Measurements from ENCODE around the gene SUPT6H. TPM values are rescaled to one million over a fixed set of nuclear protein-coding genes. Genes with fewer than 3 reads are reported as not detected.
A peak's percentile ranks its signal among the peaks of the same experiment; 100 is the strongest.

The SUPT6H gene
- total RNA-seq, 2 experiments from 2014 or later: 59.4 to 65.9 TPM

- no peak for DNase-seq
- H3K27me3 Mint-ChIP-seq: no peaks in the 10 kb centered on the region
- no peaks in the 10 kb centered on the region for H3K9me3 Mint-ChIP-seq
- ChIA-PET CTCF (no interaction called here), POLR2A (no interaction called here)
- intact Hi-C loops (cut with micrococcal nuclease): no loop called here
- H3K27ac Mint-ChIP-seq: no peak overlapping the region
- peaks cover 31% of the 10 kb centered on the region for H3K36me3 Mint-ChIP-seq
- no peak overlapping the region for H3K4me3 Mint-ChIP-seq
- no peaks in the 10 kb centered on the region for H3K4me1 Mint-ChIP-seq (ENCODE audit: low read depth)
Observed at GRCh38 chr17:28703552-28704218, 41.7 kb downstream of the SUPT6H start.

GRCh38 chr17:28704219-28704858 is 42.3 kb downstream of the SUPT6H start:
- POLR2A ChIA-PET: no interaction called here
- H3K27ac Mint-ChIP-seq: no peak overlapping the region
- no peaks in the 10 kb centered on the region for H3K9me3 Mint-ChIP-seq
- no peaks in the 10 kb centered on the region for H3K27me3 Mint-ChIP-seq
- no peaks in the 10 kb centered on the region for H3K4me1 Mint-ChIP-seq (ENCODE audit: low read depth)
- DNase-seq: no peak
- no peak overlapping the region for H3K4me3 Mint-ChIP-seq
- H3K36me3 Mint-ChIP-seq: peaks cover 30% of the 10 kb centered on the region
- CTCF ChIA-PET: interaction anchor here (0.6 kb wide), 1 partner anchor 57 kb away, joined by 3 read pairs; no protein-coding TSS in a partner anchor
- intact Hi-C loops (cut with micrococcal nuclease): no loop called here

GRCh38 chr17:28705074-28705659 is 43.2 kb downstream of the SUPT6H start:
- Mint-ChIP-seq H3K27ac (no peak overlapping the region), H3K36me3 (peaks cover 23% of the 10 kb centered on the region), H3K4me3 (no peak overlapping the region), H3K4me1 (ENCODE audit: low read depth) (peaks cover 2% of the 10 kb centered on the region), H3K9me3 (no peaks in the 10 kb centered on the region), H3K27me3 (no peaks in the 10 kb centered on the region)
- ChIA-PET POLR2A (no interaction called here), CTCF (interaction anchor here (0.6 to 1.6 kb wide), 2 partner anchors 58 to 59 kb away, joined by 3 read pairs; no protein-coding TSS in a partner anchor)
- DNase-seq: no peak
- intact Hi-C loops (cut with micrococcal nuclease): no loop called here

- no peak overlapping the region for H3K27ac Mint-ChIP-seq
- no peak overlapping the region for H3K4me3 Mint-ChIP-seq
- peaks cover 20% of the 10 kb centered on the region for H3K36me3 Mint-ChIP-seq
- ChIA-PET POLR2A (no interaction called here), CTCF (interaction anchor here (1.6 kb wide), 1 partner anchor 60 kb away, joined by 3 read pairs; no protein-coding TSS in a partner anchor)
- no peaks in the 10 kb centered on the region for H3K9me3 Mint-ChIP-seq
- intact Hi-C loops (cut with micrococcal nuclease): no loop called here
- H3K27me3 Mint-ChIP-seq: no peaks in the 10 kb centered on the region
- DNase-seq: no peak
- H3K4me1 Mint-ChIP-seq (ENCODE audit: low read depth): peaks cover 6% of the 10 kb centered on the region
Observed at GRCh38 chr17:28705728-28706334, 43.8 kb downstream of the SUPT6H start.

- POLR2A ChIA-PET: no interaction called here
- H3K27ac Mint-ChIP-seq: no peak overlapping the region
- peaks cover 11% of the 10 kb centered on the region for H3K4me1 Mint-ChIP-seq (ENCODE audit: low read depth)
- H3K4me3 Mint-ChIP-seq: no peak overlapping the region
- intact Hi-C loops (cut with micrococcal nuclease): no loop called here
- no peaks in the 10 kb centered on the region for H3K9me3 Mint-ChIP-seq
- CTCF ChIA-PET: interaction anchor here (1.0 to 1.6 kb wide), 2 partner anchors 41 to 60 kb away, joined by 3 to 4 read pairs; no protein-coding TSS in a partner anchor
- H3K27me3 Mint-ChIP-seq: no peaks in the 10 kb centered on the region
- H3K36me3 Mint-ChIP-seq: peaks cover 12% of the 10 kb centered on the region
- DNase-seq: no peak
Observed at GRCh38 chr17:28706471-28707338, 44.7 kb downstream of the SUPT6H start.

- POLR2A ChIA-PET: no interaction called here
- no peak for DNase-seq
- Mint-ChIP-seq H3K27ac (no peak overlapping the region), H3K4me3 (no peak overlapping the region), H3K4me1 (ENCODE audit: low read depth) (peaks cover 17% of the 10 kb centered on the region), H3K36me3 (peaks cover 8% of the 10 kb centered on the region), H3K9me3 (no peaks in the 10 kb centered on the region), H3K27me3 (no peaks in the 10 kb centered on the region)
- CTCF ChIA-PET: interaction anchor here (1.0 kb wide), 1 partner anchor 41 kb away, joined by 4 read pairs; no protein-coding TSS in a partner anchor
- intact Hi-C loops (cut with micrococcal nuclease): no loop called here
Observed at GRCh38 chr17:28707339-28707720, 45.3 kb downstream of the SUPT6H start.

- intact Hi-C loops (cut with micrococcal nuclease): loop anchor here (1.0 to 2.0 kb wide), 4 partner anchors 8 to 112 kb away; partner anchors contain the start of genes BLTP2, RPL23A, SPAG5 and SUPT6H
- ChIA-PET CTCF (interaction anchor here (0.5 to 4.0 kb wide), 8 partner anchors 10 to 406 kb away, joined by 3 to 23 read pairs (median 6); partner anchors contain the start of genes BLTP2, RPL23A and TLCD1), POLR2A (interaction anchor here (0.6 to 2.6 kb wide), 12 partner anchors 9 to 241 kb away, joined by 3 to 35 read pairs (median 6); partner anchors contain the start of genes BLTP2, RPL23A, SDF2 and SUPT6H)
- H3K27ac Mint-ChIP-seq: peak overlapping the region; percentile 80
- H3K27me3 Mint-ChIP-seq: peaks cover 12% of the 10 kb centered on the region
- H3K4me3 Mint-ChIP-seq: peak overlapping the region; percentile 73
- peak; percentile 94 for DNase-seq
- no peaks in the 10 kb centered on the region for H3K9me3 Mint-ChIP-seq
- H3K36me3 Mint-ChIP-seq: no peaks in the 10 kb centered on the region
- H3K4me1 Mint-ChIP-seq (ENCODE audit: low read depth): peaks cover 23% of the 10 kb centered on the region
Observed at GRCh38 chr17:28710861-28711722, 49.1 kb downstream of the SUPT6H start.

- peaks cover 23% of the 10 kb centered on the region for H3K4me1 Mint-ChIP-seq (ENCODE audit: low read depth)
- H3K27me3 Mint-ChIP-seq: peaks cover 16% of the 10 kb centered on the region
- H3K36me3 Mint-ChIP-seq: no peaks in the 10 kb centered on the region
- intact Hi-C loops (cut with micrococcal nuclease): loop anchor here (1.0 to 2.0 kb wide), 4 partner anchors 8 to 113 kb away; partner anchors contain the start of genes BLTP2, RPL23A, SPAG5 and SUPT6H
- DNase-seq: no peak
- H3K9me3 Mint-ChIP-seq: no peaks in the 10 kb centered on the region
- ChIA-PET CTCF (interaction anchor here (0.7 to 4.0 kb wide), 8 partner anchors 9 to 242 kb away, joined by 3 to 23 read pairs (median 6); partner anchors contain the start of genes BLTP2, RPL23A and TLCD1), POLR2A (interaction anchor here (1.0 to 2.6 kb wide), 9 partner anchors 8 to 241 kb away, joined by 3 to 35 read pairs (median 10); partner anchors contain the start of genes BLTP2, RPL23A, SDF2 and SUPT6H)
- peak within 1 kb of the TSS; percentile 80 for H3K27ac Mint-ChIP-seq
- H3K4me3 Mint-ChIP-seq: peak within 1 kb of the TSS; percentile 73
Observed at GRCh38 chr17:28711723-28712031, 49.7 kb downstream of the SUPT6H start, which contains the start of gene PROCA1. TSS of gene PROCA1 (minus strand) at chr17:28711888. CDS start at chr17:28711660, 228 bp downstream.

- Mint-ChIP-seq H3K4me1 (ENCODE audit: low read depth) (peaks cover 23% of the 10 kb centered on the region), H3K4me3 (peak overlapping the region; percentile 73), H3K9me3 (no peaks in the 10 kb centered on the region), H3K27me3 (peaks cover 16% of the 10 kb centered on the region), H3K36me3 (no peaks in the 10 kb centered on the region), H3K27ac (peak overlapping the region; percentile 80)
- POLR2A ChIA-PET: interaction anchor here (1.5 to 2.6 kb wide), 8 partner anchors 7 to 240 kb away, joined by 4 to 35 read pairs (median 12); partner anchors contain the start of genes BLTP2, RPL23A, SDF2 and SUPT6H
- intact Hi-C loops (cut with micrococcal nuclease): no loop called here
- peak; percentile 83 for DNase-seq
- CTCF ChIA-PET: interaction anchor here (0.7 to 4.0 kb wide), 7 partner anchors 9 to 241 kb away, joined by 3 to 23 read pairs (median 7); partner anchors contain the start of genes BLTP2, RPL23A and TLCD1
Observed at GRCh38 chr17:28712032-28712704, 50.2 kb downstream of the SUPT6H start.

Data from activated CD4-positive, alpha-beta memory T cell treated with anti-CD3 and anti-CD28 coated beads for 36 hours (primary cell).